ENCODE measurements around the gene MYO10.

DNA sequence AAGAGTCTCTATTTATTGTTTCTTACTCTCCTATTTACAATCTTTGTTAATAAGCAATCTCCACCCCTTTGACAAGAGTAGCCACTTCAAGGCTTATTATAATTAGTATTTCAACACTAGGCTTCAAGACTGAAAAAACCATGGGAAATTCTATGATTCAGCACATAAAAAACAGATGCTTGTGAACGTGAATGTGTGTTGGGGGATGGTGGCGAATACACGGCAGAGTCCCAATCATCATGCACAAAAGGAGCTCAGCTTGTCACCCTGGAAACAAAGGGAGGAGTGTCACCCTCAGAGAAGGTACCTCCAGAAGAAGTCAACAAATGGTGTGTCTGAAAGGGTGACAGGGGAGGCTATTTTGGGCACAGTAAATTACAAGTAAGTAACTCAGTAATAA is 162.1 kb downstream of the MYO10 start:
- no peak for TF ChIP-seq ZFP30 (CRISPR knock-in tag; IDR thresholded peaks at IDR 0.05)
- TF ChIP-seq ESRRG (CRISPR knock-in tag; IDR thresholded peaks at IDR 0.05) = no peak
- TF ChIP-seq, protein P1, sequence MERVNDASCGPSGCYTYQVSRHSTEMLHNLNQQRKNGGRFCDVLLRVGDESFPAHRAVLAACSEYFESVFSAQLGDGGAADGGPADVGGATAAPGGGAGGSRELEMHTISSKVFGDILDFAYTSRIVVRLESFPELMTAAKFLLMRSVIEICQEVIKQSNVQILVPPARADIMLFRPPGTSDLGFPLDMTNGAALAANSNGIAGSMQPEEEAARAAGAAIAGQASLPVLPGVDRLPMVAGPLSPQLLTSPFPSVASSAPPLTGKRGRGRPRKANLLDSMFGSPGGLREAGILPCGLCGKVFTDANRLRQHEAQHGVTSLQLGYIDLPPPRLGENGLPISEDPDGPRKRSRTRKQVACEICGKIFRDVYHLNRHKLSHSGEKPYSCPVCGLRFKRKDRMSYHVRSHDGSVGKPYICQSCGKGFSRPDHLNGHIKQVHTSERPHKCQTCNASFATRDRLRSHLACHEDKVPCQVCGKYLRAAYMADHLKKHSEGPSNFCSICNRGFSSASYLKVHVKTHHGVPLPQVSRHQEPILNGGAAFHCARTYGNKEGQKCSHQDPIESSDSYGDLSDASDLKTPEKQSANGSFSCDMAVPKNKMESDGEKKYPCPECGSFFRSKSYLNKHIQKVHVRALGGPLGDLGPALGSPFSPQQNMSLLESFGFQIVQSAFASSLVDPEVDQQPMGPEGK (CRISPR knock-in tag; IDR thresholded peaks at IDR 0.05; ENCODE audit: borderline replicate concordance) = no peak
- TF ChIP-seq ZNF8 (CRISPR knock-in tag; IDR thresholded peaks at IDR 0.05) = no peak
- TF ChIP-seq CREB5 (CRISPR knock-in tag; IDR thresholded peaks at IDR 0.05; ENCODE audit: low read depth) = no peak
- TF ChIP-seq OSR1 (CRISPR knock-in tag; IDR thresholded peaks at IDR 0.05) = no peak
- no peak for TF ChIP-seq ZNF70 (CRISPR knock-in tag; IDR thresholded peaks at IDR 0.05)
- TF ChIP-seq TCF4 (CRISPR knock-in tag; IDR thresholded peaks at IDR 0.05; ENCODE audit: borderline replicate concordance) = no peak
- TF ChIP-seq TSHZ2 (CRISPR knock-in tag; IDR thresholded peaks at IDR 0.05) = no peak
- TF ChIP-seq TOX (CRISPR knock-in tag; IDR thresholded peaks at IDR 0.05; ENCODE audit: borderline replicate concordance) = no peak
